ENCODE data around the gene ZFP36L2.

Gene ZFP36L2

DNA sequence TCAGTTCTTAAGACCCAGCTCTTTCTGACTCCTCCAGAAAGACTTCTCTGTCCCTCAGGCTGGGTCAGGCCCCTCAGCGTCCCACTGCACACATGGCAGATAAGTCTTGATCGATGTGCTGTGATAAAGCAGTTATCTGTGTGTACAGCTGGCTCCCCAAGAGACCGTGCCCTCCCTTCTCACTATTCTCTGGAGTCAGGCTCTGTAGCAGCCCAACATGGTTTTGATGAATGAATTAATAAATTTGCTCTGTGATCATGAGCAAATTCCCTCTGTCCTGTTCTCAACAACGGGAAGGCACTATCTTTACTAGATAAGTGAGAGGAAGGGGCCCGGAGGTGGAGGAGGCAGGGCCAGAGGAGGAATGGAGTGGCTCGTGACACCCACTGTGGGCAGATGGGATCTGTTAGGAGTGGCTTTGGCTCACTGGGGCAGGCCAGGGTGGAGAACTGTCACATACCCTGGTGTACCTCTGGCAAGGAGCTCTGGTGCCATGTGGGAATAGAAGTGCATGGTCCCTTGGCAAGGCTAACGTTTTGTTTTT lies 48.3 kb downstream of the ZFP36L2 start:
- TF ChIP-seq, protein P1, sequence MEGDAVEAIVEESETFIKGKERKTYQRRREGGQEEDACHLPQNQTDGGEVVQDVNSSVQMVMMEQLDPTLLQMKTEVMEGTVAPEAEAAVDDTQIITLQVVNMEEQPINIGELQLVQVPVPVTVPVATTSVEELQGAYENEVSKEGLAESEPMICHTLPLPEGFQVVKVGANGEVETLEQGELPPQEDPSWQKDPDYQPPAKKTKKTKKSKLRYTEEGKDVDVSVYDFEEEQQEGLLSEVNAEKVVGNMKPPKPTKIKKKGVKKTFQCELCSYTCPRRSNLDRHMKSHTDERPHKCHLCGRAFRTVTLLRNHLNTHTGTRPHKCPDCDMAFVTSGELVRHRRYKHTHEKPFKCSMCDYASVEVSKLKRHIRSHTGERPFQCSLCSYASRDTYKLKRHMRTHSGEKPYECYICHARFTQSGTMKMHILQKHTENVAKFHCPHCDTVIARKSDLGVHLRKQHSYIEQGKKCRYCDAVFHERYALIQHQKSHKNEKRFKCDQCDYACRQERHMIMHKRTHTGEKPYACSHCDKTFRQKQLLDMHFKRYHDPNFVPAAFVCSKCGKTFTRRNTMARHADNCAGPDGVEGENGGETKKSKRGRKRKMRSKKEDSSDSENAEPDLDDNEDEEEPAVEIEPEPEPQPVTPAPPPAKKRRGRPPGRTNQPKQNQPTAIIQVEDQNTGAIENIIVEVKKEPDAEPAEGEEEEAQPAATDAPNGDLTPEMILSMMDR (conservative IDR thresholded peaks at IDR 0.05; ENCODE audit: low read length): no peak
- H3K4me3 ChIP-seq (ENCODE audit: low read length): no peak overlapping the region
- DNase-seq (ENCODE audit: low read depth): no peak

GRCh38 chr2:43176449-43176848 lies 50.0 kb downstream of the ZFP36L2 start:
- no peak overlapping the region for H3K4me3 ChIP-seq (ENCODE audit: low read length)
- TF ChIP-seq, protein P1 (conservative IDR thresholded peaks at IDR 0.05; ENCODE audit: low read length): no peak
- DNase-seq (ENCODE audit: low read depth): no peak

DNA sequence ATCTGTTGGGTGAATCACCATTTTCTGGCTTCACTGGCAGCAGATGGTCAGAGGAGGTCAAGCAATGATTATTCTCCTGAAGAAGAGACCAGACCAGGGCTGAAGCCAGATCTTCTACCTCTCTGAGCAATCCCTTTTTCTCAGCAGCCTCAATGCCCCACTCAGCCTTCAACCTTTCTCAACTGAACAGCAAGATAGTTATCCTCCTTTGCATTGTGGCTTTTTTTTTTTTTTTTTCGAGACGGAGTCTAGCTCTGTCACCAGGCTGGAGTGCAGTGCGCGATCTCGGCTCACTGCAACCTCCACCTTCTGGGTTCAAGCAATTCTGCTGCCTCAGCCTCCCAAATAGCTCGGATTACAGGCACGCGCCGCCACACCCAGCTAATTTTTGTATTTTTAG lies 50.5 kb downstream of the ZFP36L2 start:
- no peak overlapping the region for H3K4me3 ChIP-seq (ENCODE audit: low read length)
- TF ChIP-seq, protein P1 (conservative IDR thresholded peaks at IDR 0.05; ENCODE audit: low read length): no peak
- no peak for DNase-seq (ENCODE audit: low read depth)

DNA sequence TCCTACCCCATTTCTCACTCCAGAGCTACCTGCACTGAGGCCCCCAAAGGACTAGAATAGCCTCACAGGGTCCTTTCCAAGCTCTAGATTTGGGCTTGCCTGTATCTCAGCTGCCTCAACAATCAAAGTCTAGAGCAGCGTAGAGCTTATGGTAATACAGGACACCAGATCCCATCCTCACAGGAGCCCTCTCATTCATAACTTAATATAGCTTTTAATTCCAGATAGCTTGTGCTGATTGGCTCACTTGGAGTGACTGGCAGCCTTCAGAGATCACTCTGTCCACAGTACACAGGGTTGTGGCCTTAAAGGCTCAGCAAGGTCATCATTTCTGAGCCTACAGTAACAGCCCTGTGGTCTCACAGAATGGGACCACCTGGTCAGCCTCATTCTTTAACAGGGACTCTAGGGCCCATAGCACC lies 51.4 kb downstream of the ZFP36L2 start:
- TF ChIP-seq, protein P1 (conservative IDR thresholded peaks at IDR 0.05; ENCODE audit: low read length): no peak
- H3K4me3 ChIP-seq (ENCODE audit: low read length): no peak overlapping the region
- peak; percentile 33 for DNase-seq (ENCODE audit: low read depth)

GRCh38 chr2:43174368-43174916 lies 52.0 kb downstream of the ZFP36L2 start:
- TF ChIP-seq, protein P1 (conservative IDR thresholded peaks at IDR 0.05; ENCODE audit: low read length): no peak
- no peak for DNase-seq (ENCODE audit: low read depth)
- H3K4me3 ChIP-seq (ENCODE audit: low read length): no peak overlapping the region
